Measurements from ENCODE around the gene TMIE. TPM values are rescaled to one million over a fixed set of nuclear protein-coding genes. Genes with fewer than 3 reads are reported as not detected.

TMIE gene
- total and polyA plus RNA-seq, 4 donors, result 0.32 to 0.71 (median 0.57) TPM

GRCh38 chr3:46675843-46676567 is 25.2 kb upstream of the TMIE start:
- H3K27me3 ChIP-seq (ENCODE audit: control insufficient read depth in 3 of 3, insufficient read depth in 3 of 3, low read length in 2 of 3), result no peaks in the 10 kb centered on the region
- peaks cover 0 to 53% (median 0%) of the 10 kb centered on the region in 4 donors for H3K36me3 ChIP-seq (ENCODE audit: control insufficient read depth in 4 of 4, insufficient read depth in 4 of 4, low read length in 4 of 4)
- DNase-seq (peak in 1 of 3 donors; percentile 9), ATAC-seq (ENCODE audit: insufficient read depth, low FRiP score) (no peak)
- no peaks in the 10 kb centered on the region for H3K9me3 ChIP-seq (ENCODE audit: control insufficient read depth in 4 of 4, insufficient read depth in 3 of 4, low read length in 3 of 4)
- H3K9ac ChIP-seq (ENCODE audit: insufficient read depth in 1 of 2, low read length in 2 of 2), result no peak overlapping the region
- WGBS, 2 donors, result 85 to 92% methylated on average over 9 of the region's 9 CpGs
- no peak overlapping the region for H3K27ac ChIP-seq (ENCODE audit: low read depth in 1 of 2, low read length in 1 of 2)
- no peak overlapping the region for H3K4me3 ChIP-seq
- TF ChIP-seq CTCF (IDR thresholded peaks at IDR 0.05; ENCODE audit: control extremely low read depth, extremely low read depth), result no peak
- H3K4me1 ChIP-seq (ENCODE audit: control insufficient read depth in 5 of 5, insufficient read depth in 5 of 5, low read length in 5 of 5), result peaks cover 0 to 5% (median 0%) of the 10 kb centered on the region in 5 donors

- no peak overlapping the region for H3K9ac ChIP-seq (ENCODE audit: insufficient read depth in 1 of 2, low read length in 2 of 2)
These were observed 24.4 kb upstream of the TMIE start for GRCh38 chr3:46676601-46677410.

GRCh38 chr3:46677411-46677726 is 23.8 kb upstream of the TMIE start:
- Histone ChIP-seq H3K4me3 (no peak overlapping the region), H3K9me3 (ENCODE audit: control insufficient read depth in 4 of 4, insufficient read depth in 3 of 4, low read length in 3 of 4) (no peaks in the 10 kb centered on the region), H3K27ac (ENCODE audit: low read depth in 1 of 2, low read length in 1 of 2) (no peak overlapping the region), H3K9ac (ENCODE audit: insufficient read depth in 1 of 2, low read length in 2 of 2) (no peak overlapping the region), H3K27me3 (ENCODE audit: control insufficient read depth in 3 of 3, insufficient read depth in 3 of 3, low read length in 2 of 3) (no peaks in the 10 kb centered on the region), H3K36me3 (ENCODE audit: control insufficient read depth in 4 of 4, insufficient read depth in 4 of 4, low read length in 4 of 4) (peaks cover 0 to 48% (median 0%) of the 10 kb centered on the region in 4 donors), H3K4me1 (ENCODE audit: control insufficient read depth in 5 of 5, insufficient read depth in 5 of 5, low read length in 5 of 5) (peaks cover 0 to 5% (median 0%) of the 10 kb centered on the region in 5 donors)
- 41 to 64% methylated on average over 6 of the region's 6 CpGs for WGBS, 2 donors
- peak; percentile 24 for ATAC-seq (ENCODE audit: insufficient read depth, low FRiP score)
- DNase-seq, result peak; percentile 48 to 63 (median 59)
- no peak for TF ChIP-seq CTCF (IDR thresholded peaks at IDR 0.05; ENCODE audit: control extremely low read depth, extremely low read depth)

More at GRCh38 chr3:46676601-46677410, 24.4 kb upstream of the TMIE start:
- no peaks in the 10 kb centered on the region for H3K27me3 ChIP-seq (ENCODE audit: control insufficient read depth in 3 of 3, insufficient read depth in 3 of 3, low read length in 2 of 3)
- TF ChIP-seq CTCF (IDR thresholded peaks at IDR 0.05; ENCODE audit: control extremely low read depth, extremely low read depth), result no peak
- DNase-seq (peak in 1 of 3 donors; percentile 7), ATAC-seq (ENCODE audit: insufficient read depth, low FRiP score) (no peak)
- peaks cover 0 to 5% (median 0%) of the 10 kb centered on the region in 5 donors for H3K4me1 ChIP-seq (ENCODE audit: control insufficient read depth in 5 of 5, insufficient read depth in 5 of 5, low read length in 5 of 5)
- H3K4me3 ChIP-seq, result no peak overlapping the region
- peaks cover 0 to 52% (median 0%) of the 10 kb centered on the region in 4 donors for H3K36me3 ChIP-seq (ENCODE audit: control insufficient read depth in 4 of 4, insufficient read depth in 4 of 4, low read length in 4 of 4)
- WGBS, 2 donors, result 81 to 92% methylated on average over 16 of the region's 16 CpGs
- no peaks in the 10 kb centered on the region for H3K9me3 ChIP-seq (ENCODE audit: control insufficient read depth in 4 of 4, insufficient read depth in 3 of 4, low read length in 3 of 4)
- H3K27ac ChIP-seq (ENCODE audit: low read depth in 1 of 2, low read length in 1 of 2), result no peak overlapping the region
